Progenitor cell of endocrine pancreas (in vitro differentiated cells): ENCODE data around the gene REPS2. TPM values are rescaled to one million over a fixed set of nuclear protein-coding genes. Genes with fewer than 3 reads are reported as not detected.

Source experiments
- DNase-seq: peaks from one replicate; pipeline ENCODE4 v3.0.0; 2021; ENCODE audit warnings: low spot score; ENCODE audit not compliant: unreplicated experiment
- H3K27ac Mint-ChIP-seq: 2 replicates; pipeline ENCODE4 v1.8.0; 2021; ENCODE audit warnings: mild to moderate bottlenecking, moderate library complexity, mixed read lengths
- H3K27me3 Mint-ChIP-seq: 2 replicates; pipeline ENCODE4 v1.8.0; 2021; ENCODE audit warnings: mixed read lengths
- H3K36me3 Mint-ChIP-seq: 2 replicates; pipeline ENCODE4 v1.8.0; 2022; ENCODE audit warnings: mixed read lengths; ENCODE audit not compliant: insufficient read depth
- H3K4me1 Mint-ChIP-seq: 2 replicates; pipeline ENCODE4 v1.8.0; 2021; ENCODE audit warnings: low read depth, mixed read lengths
- H3K4me3 Mint-ChIP-seq: 2 replicates; pipeline ENCODE4 v1.8.0; 2021; ENCODE audit warnings: low read depth, mild to moderate bottlenecking, moderate library complexity, mixed read lengths
- H3K9me3 Mint-ChIP-seq: 2 replicates; pipeline ENCODE4 v1.8.0; 2021; ENCODE audit warnings: low read depth, mixed read lengths
- CTCF ChIP-seq: fragments of 200-600 bp; sonication (generic); IDR thresholded peaks from one replicate; pipeline ENCODE4 v1.5.0; 2021; ENCODE audit warnings: antibody characterized with exemption, mild to moderate bottlenecking; ENCODE audit not compliant: unreplicated experiment
- total RNA-seq: library from RNA; stranded (reverse); gene quantifications from 2 replicates; pipeline ENCODE4 v1.2.1, GENCODE V29; 2021

Gene REPS2
- total RNA-seq, 1 donor from 2014 or later, result 4.3 TPM

DNA sequence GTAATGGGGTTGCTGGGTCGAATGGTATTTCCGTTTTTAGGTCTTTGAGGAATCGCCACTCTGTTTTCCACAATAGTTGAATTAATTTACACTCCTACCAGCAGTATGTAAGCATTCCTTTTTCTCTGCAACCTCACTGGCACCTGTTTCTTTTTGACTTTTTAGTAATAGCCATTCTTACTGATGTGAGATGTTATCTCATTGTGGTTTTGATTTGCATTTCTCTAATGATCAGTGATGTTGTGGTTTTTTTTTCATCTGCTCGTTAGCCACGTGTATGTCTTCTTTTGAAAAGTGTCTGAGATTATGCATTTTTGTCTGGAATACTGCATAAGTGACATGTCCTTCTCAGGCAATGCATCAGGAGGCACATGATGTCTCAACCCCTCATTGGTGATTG lies 28.8 kb downstream of the REPS2 start:
- DNase-seq, result no peak
- Mint-ChIP-seq H3K27me3 (peaks cover 4% of the 10 kb centered on the region), H3K36me3 (no peaks in the 10 kb centered on the region), H3K9me3 (peaks cover 6% of the 10 kb centered on the region), H3K27ac (no peak overlapping the region), H3K4me3 (no peak overlapping the region), H3K4me1 (no peaks in the 10 kb centered on the region)
- TF ChIP-seq CTCF, result no peak

GRCh38 chrX:16977771-16978170 lies 31.3 kb downstream of the REPS2 start:
- no peak overlapping the region for H3K27ac Mint-ChIP-seq
- no peaks in the 10 kb centered on the region for H3K36me3 Mint-ChIP-seq

GRCh38 chrX:16978193-16978984 lies 31.9 kb downstream of the REPS2 start:
- Mint-ChIP-seq H3K27me3 (no peaks in the 10 kb centered on the region), H3K27ac (no peak overlapping the region), H3K4me3 (no peak overlapping the region), H3K9me3 (peaks cover 2% of the 10 kb centered on the region), H3K36me3 (no peaks in the 10 kb centered on the region), H3K4me1 (no peaks in the 10 kb centered on the region)
- no peak for DNase-seq
- TF ChIP-seq CTCF, result no peak

More at GRCh38 chrX:16977771-16978170, 31.3 kb downstream of the REPS2 start:
- no peaks in the 10 kb centered on the region for H3K27me3 Mint-ChIP-seq
- DNase-seq, result no peak
- H3K4me1 Mint-ChIP-seq, result no peaks in the 10 kb centered on the region
- TF ChIP-seq CTCF, result no peak
- H3K4me3 Mint-ChIP-seq, result no peak overlapping the region
- peaks cover 2% of the 10 kb centered on the region for H3K9me3 Mint-ChIP-seq

DNA sequence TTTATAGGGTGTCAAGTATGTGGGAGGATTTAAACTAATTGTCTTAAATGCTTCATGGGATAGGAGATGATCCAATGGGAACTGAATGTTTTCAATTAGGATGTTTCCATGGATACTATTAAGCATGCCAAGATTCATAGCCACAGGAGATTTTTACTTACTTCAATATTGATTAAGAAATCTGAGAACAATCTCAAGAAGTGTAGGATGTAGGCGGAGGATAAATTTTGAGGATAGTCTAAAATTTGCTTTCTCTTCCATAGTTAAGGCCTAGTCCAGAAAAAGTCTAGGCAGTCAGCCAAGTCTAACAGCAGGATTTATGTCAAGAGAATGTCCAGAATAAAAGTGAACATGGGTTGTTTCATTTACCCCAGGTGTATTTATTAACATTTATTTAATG lies 32.8 kb downstream of the REPS2 start:
- H3K27me3 Mint-ChIP-seq, result no peaks in the 10 kb centered on the region
- H3K9me3 Mint-ChIP-seq, result peaks cover 2% of the 10 kb centered on the region
- H3K36me3 Mint-ChIP-seq, result no peaks in the 10 kb centered on the region
- H3K27ac Mint-ChIP-seq, result no peak overlapping the region
- H3K4me1 Mint-ChIP-seq, result no peaks in the 10 kb centered on the region
- DNase-seq, result no peak
- TF ChIP-seq CTCF, result no peak
- H3K4me3 Mint-ChIP-seq, result no peak overlapping the region

DNA sequence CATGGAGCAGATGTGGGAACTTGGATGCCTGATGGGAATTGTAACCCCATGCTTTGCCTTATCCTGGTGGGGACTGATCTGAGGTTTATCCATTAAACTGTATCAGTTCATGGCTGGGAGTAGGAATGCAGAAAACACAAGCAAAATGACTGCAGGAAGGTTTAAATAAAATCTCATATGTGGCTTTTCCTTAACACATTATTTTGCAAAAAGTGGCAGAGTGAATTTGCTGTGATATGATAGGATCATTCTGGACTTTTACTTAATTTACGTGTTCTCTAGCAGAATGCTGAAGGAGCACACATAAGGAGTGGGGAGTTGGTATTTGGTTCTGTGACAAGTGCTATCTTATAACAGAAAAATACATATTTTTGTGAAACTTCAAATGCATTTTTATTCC lies 34.8 kb downstream of the REPS2 start:
- Mint-ChIP-seq H3K27ac (no peak overlapping the region), H3K9me3 (no peaks in the 10 kb centered on the region), H3K4me1 (peaks cover 5% of the 10 kb centered on the region), H3K4me3 (no peak overlapping the region), H3K27me3 (no peaks in the 10 kb centered on the region), H3K36me3 (no peaks in the 10 kb centered on the region)
- DNase-seq, result no peak
- TF ChIP-seq CTCF, result no peak
